ENCODE measurements around the gene KAZN.
A peak's percentile ranks its signal among the peaks of the same experiment; 100 is the strongest.

Gene KAZN

GRCh38 chr1:14897997-14898645 is 299.6 kb downstream of the KAZN start:
- DNase-seq, result no peak
- Mint-ChIP-seq H3K27ac (no peak overlapping the region), H3K36me3 (ENCODE audit: low read depth) (no peaks in the 10 kb centered on the region), H3K9me3 (no peaks in the 10 kb centered on the region), H3K4me1 (ENCODE audit: low read depth) (no peaks in the 10 kb centered on the region), H3K27me3 (peaks cover 33% of the 10 kb centered on the region), H3K4me3 (no peak overlapping the region)

DNA sequence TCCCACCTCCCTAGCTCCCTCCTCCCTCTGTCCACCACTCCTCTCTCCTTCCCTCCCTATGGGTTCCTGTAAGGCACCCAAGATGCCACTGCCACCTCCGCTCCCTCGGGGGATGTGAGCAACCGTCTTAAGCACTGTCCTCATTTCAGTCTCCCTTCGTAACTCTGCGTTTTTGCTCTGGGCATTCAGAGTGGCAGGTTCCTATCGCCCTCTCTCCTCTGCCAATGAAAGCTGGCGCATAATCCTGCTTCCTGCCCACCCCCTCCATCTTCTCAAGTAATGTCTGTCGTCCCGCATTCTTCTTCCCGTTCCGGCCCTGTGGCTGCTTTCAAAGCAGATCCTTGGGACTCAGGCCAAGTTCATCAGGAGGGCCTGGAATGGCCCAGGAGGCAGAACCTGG is 301.2 kb downstream of the KAZN start:
- no peak for DNase-seq
- Mint-ChIP-seq H3K27me3 (peaks cover 24% of the 10 kb centered on the region), H3K27ac (no peak overlapping the region), H3K4me3 (no peak overlapping the region), H3K9me3 (no peaks in the 10 kb centered on the region), H3K4me1 (ENCODE audit: low read depth) (no peaks in the 10 kb centered on the region), H3K36me3 (ENCODE audit: low read depth) (no peaks in the 10 kb centered on the region)

DNA sequence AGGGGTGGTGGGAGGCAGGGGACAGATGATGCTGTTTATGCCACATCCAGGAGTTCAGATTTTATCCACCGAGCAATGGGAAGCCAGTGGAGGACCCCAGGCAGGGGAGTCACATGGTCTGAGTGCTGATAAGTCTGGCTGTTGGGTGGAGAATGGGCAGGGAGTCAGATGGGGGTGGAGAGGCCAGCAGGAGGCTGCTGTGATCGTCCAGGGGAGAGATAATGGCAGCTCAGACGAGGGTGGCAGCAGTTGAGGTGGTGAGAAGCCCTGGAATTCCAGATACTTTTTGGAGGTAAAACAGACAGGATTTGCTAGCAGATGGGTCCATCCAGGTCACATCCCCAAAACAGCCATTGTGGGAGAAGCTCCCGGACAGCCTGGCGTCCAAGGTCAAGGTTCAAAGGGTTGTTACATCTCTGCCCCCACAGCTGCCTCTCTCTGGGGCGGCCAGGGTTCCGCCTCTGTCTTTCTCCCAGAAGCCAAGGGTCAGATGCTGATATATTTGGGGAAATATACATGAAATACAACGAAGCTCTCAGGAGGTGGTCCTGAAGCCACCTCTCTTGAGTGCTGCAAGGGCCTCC is 303.0 kb downstream of the KAZN start:
- H3K27me3 Mint-ChIP-seq, result peaks cover 14% of the 10 kb centered on the region
- no peak overlapping the region for H3K27ac Mint-ChIP-seq

GRCh38 chr1:14903922-14904321 is 305.4 kb downstream of the KAZN start:
- peaks cover 7% of the 10 kb centered on the region for H3K27me3 Mint-ChIP-seq
- no peaks in the 10 kb centered on the region for H3K9me3 Mint-ChIP-seq
- no peaks in the 10 kb centered on the region for H3K4me1 Mint-ChIP-seq (ENCODE audit: low read depth)
- H3K36me3 Mint-ChIP-seq (ENCODE audit: low read depth), result no peaks in the 10 kb centered on the region
- H3K27ac Mint-ChIP-seq, result no peak overlapping the region
- no peak for DNase-seq
- H3K4me3 Mint-ChIP-seq, result no peak overlapping the region

More for the DNA sequence above, 303.0 kb downstream of the KAZN start:
- no peak for DNase-seq
- Mint-ChIP-seq H3K9me3 (no peaks in the 10 kb centered on the region), H3K4me3 (no peak overlapping the region), H3K4me1 (ENCODE audit: low read depth) (no peaks in the 10 kb centered on the region), H3K36me3 (ENCODE audit: low read depth) (no peaks in the 10 kb centered on the region)

GRCh38 chr1:14906665-14907064 is 308.2 kb downstream of the KAZN start:
- no peaks in the 10 kb centered on the region for H3K36me3 Mint-ChIP-seq (ENCODE audit: low read depth)
- H3K4me3 Mint-ChIP-seq, result no peak overlapping the region
- H3K27ac Mint-ChIP-seq, result no peak overlapping the region
- no peak for DNase-seq
- no peaks in the 10 kb centered on the region for H3K27me3 Mint-ChIP-seq
- H3K9me3 Mint-ChIP-seq, result no peaks in the 10 kb centered on the region
- no peaks in the 10 kb centered on the region for H3K4me1 Mint-ChIP-seq (ENCODE audit: low read depth)

GRCh38 chr1:14907416-14907815 is 308.9 kb downstream of the KAZN start:
- Mint-ChIP-seq H3K27ac (no peak overlapping the region), H3K27me3 (no peaks in the 10 kb centered on the region), H3K9me3 (no peaks in the 10 kb centered on the region), H3K4me3 (no peak overlapping the region), H3K36me3 (ENCODE audit: low read depth) (no peaks in the 10 kb centered on the region), H3K4me1 (ENCODE audit: low read depth) (no peaks in the 10 kb centered on the region)
- no peak for DNase-seq

GRCh38 chr1:14909273-14909672 is 310.8 kb downstream of the KAZN start:
- Mint-ChIP-seq H3K9me3 (no peaks in the 10 kb centered on the region), H3K36me3 (ENCODE audit: low read depth) (no peaks in the 10 kb centered on the region), H3K4me3 (no peak overlapping the region), H3K27me3 (no peaks in the 10 kb centered on the region), H3K27ac (no peak overlapping the region), H3K4me1 (ENCODE audit: low read depth) (no peaks in the 10 kb centered on the region)
- DNase-seq, result no peak

DNA sequence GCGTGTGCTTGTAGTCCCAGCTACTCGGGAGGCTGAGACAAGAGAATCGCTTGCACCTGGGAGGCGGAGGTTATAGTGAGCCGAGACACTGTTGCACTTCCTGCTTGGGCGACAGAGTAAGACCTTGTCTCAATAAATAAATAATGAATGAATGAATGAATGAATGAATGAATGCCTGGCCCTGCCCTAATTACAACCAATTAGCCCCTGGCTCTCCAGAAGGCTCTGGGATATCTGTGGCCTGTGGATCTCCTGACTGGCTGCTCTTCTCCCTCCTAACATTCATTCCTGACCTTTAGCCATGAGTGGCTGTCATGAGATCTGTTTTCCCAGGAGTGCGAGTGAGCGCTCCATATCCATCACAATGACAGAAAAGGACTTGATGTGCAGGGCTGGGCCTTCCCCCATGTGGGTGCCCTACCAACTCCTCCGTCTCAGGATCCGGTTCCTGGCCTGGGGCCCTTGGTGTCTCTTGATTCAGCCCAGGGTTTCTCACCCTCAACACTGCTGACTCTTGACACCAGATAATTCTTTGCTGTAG is 311.5 kb downstream of the KAZN start:
- Mint-ChIP-seq H3K4me3 (no peak overlapping the region), H3K9me3 (no peaks in the 10 kb centered on the region), H3K27ac (no peak overlapping the region), H3K36me3 (ENCODE audit: low read depth) (no peaks in the 10 kb centered on the region), H3K27me3 (no peaks in the 10 kb centered on the region), H3K4me1 (ENCODE audit: low read depth) (no peaks in the 10 kb centered on the region)
- no peak for DNase-seq

- Mint-ChIP-seq H3K9me3 (no peaks in the 10 kb centered on the region), H3K4me1 (ENCODE audit: low read depth) (no peaks in the 10 kb centered on the region), H3K27ac (no peak overlapping the region), H3K36me3 (ENCODE audit: low read depth) (no peaks in the 10 kb centered on the region), H3K4me3 (no peak overlapping the region), H3K27me3 (peaks cover 2% of the 10 kb centered on the region)
- DNase-seq, result no peak
Observed at GRCh38 chr1:14910984-14911721, 312.7 kb downstream of the KAZN start.

GRCh38 chr1:14912839-14913481 is 314.5 kb downstream of the KAZN start:
- no peaks in the 10 kb centered on the region for H3K36me3 Mint-ChIP-seq (ENCODE audit: low read depth)
- peaks cover 6% of the 10 kb centered on the region for H3K27me3 Mint-ChIP-seq
- H3K4me1 Mint-ChIP-seq (ENCODE audit: low read depth), result no peaks in the 10 kb centered on the region
- DNase-seq, result no peak
- no peak overlapping the region for H3K27ac Mint-ChIP-seq
- no peaks in the 10 kb centered on the region for H3K9me3 Mint-ChIP-seq
- no peak overlapping the region for H3K4me3 Mint-ChIP-seq

DNA sequence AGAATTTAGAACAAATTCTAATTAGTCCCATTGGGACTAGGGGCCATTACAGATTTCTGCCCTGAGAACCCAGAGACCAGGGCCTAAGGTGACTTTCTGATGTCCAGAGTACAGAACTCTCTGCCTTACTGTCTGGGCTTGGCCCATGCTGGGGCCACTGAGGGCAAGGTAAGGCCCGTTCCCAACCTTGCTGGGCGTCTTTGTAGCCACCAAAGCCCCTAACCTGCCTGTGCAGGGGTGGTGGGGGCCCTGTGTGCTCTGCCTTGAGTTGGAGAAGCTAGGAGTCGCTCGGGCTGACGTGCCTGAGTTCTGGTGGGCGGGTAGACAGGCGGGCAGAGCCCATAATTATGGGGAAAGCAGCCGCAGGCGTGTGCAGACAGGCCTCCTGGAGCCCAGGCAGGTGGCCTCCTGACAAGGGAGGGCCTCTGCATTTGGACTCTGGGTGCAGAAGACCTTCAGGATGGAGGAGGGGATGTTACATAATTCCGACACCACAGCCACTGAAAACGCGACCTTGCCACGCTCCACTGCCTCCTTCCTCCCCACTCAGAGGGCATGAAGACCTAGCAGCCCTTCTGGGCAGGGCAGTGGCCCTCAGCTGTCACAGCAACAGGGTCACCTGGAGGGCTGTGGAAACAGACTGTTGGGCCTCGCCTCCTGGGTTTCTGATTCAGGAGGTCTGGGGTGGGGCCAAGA is 315.1 kb downstream of the KAZN start:
- Mint-ChIP-seq H3K27ac (no peak overlapping the region), H3K9me3 (no peaks in the 10 kb centered on the region), H3K36me3 (ENCODE audit: low read depth) (no peaks in the 10 kb centered on the region), H3K27me3 (peaks cover 6% of the 10 kb centered on the region), H3K4me3 (no peak overlapping the region), H3K4me1 (ENCODE audit: low read depth) (no peaks in the 10 kb centered on the region)
- DNase-seq, result no peak

GRCh38 chr1:14914351-14914988 is 316.0 kb downstream of the KAZN start:
- Mint-ChIP-seq H3K9me3 (no peaks in the 10 kb centered on the region), H3K36me3 (ENCODE audit: low read depth) (no peaks in the 10 kb centered on the region), H3K27ac (no peak overlapping the region), H3K27me3 (peaks cover 6% of the 10 kb centered on the region), H3K4me3 (no peak overlapping the region), H3K4me1 (ENCODE audit: low read depth) (no peaks in the 10 kb centered on the region)
- no peak for DNase-seq

DNA sequence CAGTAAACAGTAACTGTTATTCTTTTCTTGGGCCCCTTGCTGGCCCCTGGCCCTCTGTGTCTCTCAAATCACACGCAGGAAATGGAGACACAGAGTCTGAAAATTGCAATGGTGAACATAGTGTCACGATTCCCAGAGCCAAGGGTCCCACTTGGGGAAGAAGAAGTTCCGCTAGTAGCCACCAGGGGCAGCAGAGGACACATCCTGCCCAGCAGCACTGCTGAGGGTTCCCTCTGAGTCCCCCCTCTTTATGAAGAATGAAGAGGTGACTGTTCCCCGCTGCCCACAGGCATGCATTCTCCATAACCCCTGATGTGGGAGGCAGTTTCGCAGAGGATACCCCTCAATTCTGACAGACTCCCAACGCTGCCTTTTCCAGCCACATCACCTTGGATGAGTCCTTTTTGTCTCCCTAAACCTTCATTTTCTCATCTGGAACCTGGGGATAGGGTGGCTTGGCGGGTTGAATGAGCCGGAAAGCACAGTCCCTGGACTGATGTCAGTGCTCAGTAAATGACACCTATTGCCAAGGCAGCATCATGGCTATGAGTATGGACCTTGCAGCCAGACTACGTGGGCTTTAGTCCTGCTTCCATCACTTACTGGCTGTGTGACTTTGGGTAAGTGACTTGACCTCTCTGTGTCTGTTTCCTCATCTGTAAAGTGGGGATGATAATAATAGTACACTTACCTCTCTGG is 317.0 kb downstream of the KAZN start:
- Mint-ChIP-seq H3K27me3 (peaks cover 9% of the 10 kb centered on the region), H3K9me3 (no peaks in the 10 kb centered on the region), H3K4me1 (ENCODE audit: low read depth) (no peaks in the 10 kb centered on the region), H3K36me3 (ENCODE audit: low read depth) (no peaks in the 10 kb centered on the region), H3K4me3 (no peak overlapping the region), H3K27ac (no peak overlapping the region)
- peak; percentile 59 for DNase-seq
